ENCODE results near the gene TSEN2. TPM values are rescaled to one million over a fixed set of nuclear protein-coding genes. Genes with fewer than 3 reads are reported as not detected.

Gene TSEN2
- total RNA-seq, 1 experiment from 2014 or later: 35.5 TPM

- Histone ChIP-seq H3K9me2 (ENCODE audit: insufficient read depth) (no peaks in the 10 kb centered on the region), H3K9ac (ENCODE audit: low read length) (no peak overlapping the region), H3K27ac (ENCODE audit: low read depth, low read length) (no peak overlapping the region), H3K79me2 (ENCODE audit: insufficient read depth, low read length) (peaks cover 4% of the 10 kb centered on the region; the same call in 1 of the 2 replicates), H2AFZ (ENCODE audit: low read depth, low read length, poor library complexity, severe bottlenecking) (no peak overlapping the region), H3K4me2 (ENCODE audit: low read length) (no peak overlapping the region), H3K4me1 (ENCODE audit: control insufficient read depth in 1 of 2, insufficient read depth in 2 of 2, low read length in 2 of 2) (peaks cover 0 to 8% of the 10 kb centered on the region in 2 experiments; a peak in 2 of 4 replicates), H3K9me3 (ENCODE audit: control insufficient read depth in 1 of 2, insufficient read depth in 1 of 2, low read depth in 1 of 2, low read length in 2 of 2) (no peaks in the 10 kb centered on the region), H3K4me3 (replicated peaks in 1 of 2; ENCODE audit: low read depth in 1 of 2, low read length in 2 of 2) (no peak overlapping the region), H3K36me3 (ENCODE audit: control insufficient read depth in 1 of 2, insufficient read depth in 2 of 2, low read length in 2 of 2) (peaks cover 35 to 45% of the 10 kb centered on the region in 2 experiments; a peak in 3 of 4 replicates), H4K20me1 (ENCODE audit: insufficient read depth) (peaks cover 5% of the 10 kb centered on the region; the same call in 1 of the 2 replicates), H3K27me3 (ENCODE audit: insufficient read depth, low read length) (no peaks in the 10 kb centered on the region)
- RAD21 ChIA-PET (ENCODE audit: low non-redundant PET in 1 of 2, low total read pairs in 2 of 2, uncharacterized antibody in 2 of 2, unreplicated experiment in 2 of 2): no interaction called here
- POLR2A ChIA-PET: no interaction called here
- BruUV-seq (replicated peaks): no TSS peak
- intact Hi-C loops (cut with micrococcal nuclease): no loop called here
- ATAC-seq (peak; percentile 40; the same call in 1 of the 2 replicates), DNase-seq (ENCODE audit: low read depth, low spot score) (no peak)
- CTCF ChIA-PET: no interaction called here
- TF ChIP-seq EZH2phosphoT487 (IDR thresholded peaks at IDR 0.05; ENCODE audit: borderline replicate concordance) (no peak), SRF (IDR thresholded peaks at IDR 0.05; ENCODE audit: low read depth) (no peak), ATF3 (IDR thresholded peaks at IDR 0.05) (no peak), CEBPB (IDR thresholded peaks at IDR 0.05; ENCODE audit: low read depth) (no peak), EZH2 (IDR thresholded peaks at IDR 0.05) (no peak), SP1 (IDR thresholded peaks at IDR 0.05; ENCODE audit: low read depth) (no peak), ZFX (IDR thresholded peaks at IDR 0.05) (no peak), ZBTB33 (IDR thresholded peaks at IDR 0.05; ENCODE audit: extremely low read depth, insufficient replicate concordance, low read length) (no peak)
These were observed 23.5 kb downstream of the TSEN2 start for GRCh38 chr3:12507591-12508281.

All from HCT116 (cell line).